GM18951 (cell line): ENCODE results near the gene HBEGF.

ENCODE experiments used
- POLR2A ChIP-seq: IDR thresholded peaks from 4 replicates; pipeline ENCODE4 v1.6.1; 2011; ENCODE audit warnings: mild to moderate bottlenecking; ENCODE audit not compliant: insufficient read length, insufficient read depth; ENCODE audit errors: extremely low read depth
- in situ Hi-C: fragments of 300-500 bp; cut with MboI; formaldehyde crosslinking; loops from one replicate; pipeline ENCODE4 v1.12.0; 2022; ENCODE audit warnings: low sequenced_read_pairs, mixed read lengths, inconsistent platforms; ENCODE audit not compliant: unreplicated experiment

The HBEGF gene

DNA sequence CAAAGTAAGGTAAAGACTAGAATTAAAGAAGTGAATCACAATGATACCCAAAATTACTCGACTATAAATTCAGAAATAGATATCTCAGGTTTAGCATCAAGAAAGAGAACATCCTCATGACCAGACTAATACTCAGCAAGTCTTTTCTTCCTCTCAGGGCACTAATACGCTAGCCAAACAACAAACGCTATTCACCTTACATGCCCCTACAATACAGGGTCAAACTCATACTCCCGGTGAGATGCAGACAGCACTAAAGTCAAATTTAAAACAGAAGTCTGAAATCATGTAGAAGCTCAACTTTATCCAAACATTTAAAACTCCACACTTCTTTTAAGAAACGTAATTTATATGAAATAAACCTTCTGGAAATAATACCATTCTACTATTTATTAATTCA lies 49.1 kb downstream of the HBEGF start:
- in situ Hi-C loops: no loop called here
- no peak for TF ChIP-seq POLR2A

DNA sequence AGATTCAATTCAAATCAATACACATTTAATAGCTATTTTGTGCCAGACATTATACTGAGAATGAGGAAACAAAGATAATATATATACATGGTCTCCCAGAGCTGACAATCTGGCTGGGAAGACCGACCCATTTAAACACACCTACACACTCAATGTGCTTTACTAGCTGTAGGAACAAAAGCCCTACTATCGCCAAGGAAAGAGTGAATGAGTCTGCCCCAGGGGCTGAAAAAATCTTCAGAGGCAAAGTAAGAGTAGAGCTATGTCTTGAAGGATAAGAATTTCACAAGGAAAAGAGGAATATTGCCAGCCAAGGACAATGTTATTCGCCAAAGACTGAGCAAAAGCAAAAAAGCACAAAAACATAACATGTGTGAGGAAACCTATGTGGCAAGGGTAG lies 50.1 kb downstream of the HBEGF start:
- no peak for TF ChIP-seq POLR2A
- in situ Hi-C loops: no loop called here

DNA sequence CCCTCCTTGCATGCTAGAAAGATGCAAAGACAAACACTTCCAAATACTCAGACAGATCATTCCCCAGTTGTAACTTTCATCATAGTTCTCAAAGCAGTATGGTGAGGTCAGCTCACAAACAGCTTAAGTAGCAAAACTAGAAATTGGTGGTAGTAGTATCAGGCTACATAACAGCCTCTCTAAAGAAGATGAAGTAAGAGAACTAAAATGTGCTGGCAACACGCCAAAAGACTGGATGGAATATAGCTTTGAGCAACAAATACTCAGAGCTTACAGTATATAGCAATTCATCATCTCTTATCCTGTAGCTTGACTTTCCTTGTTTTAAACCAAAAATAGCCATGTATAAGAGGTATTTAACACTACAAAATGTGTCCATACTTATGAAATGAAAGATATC lies 51.0 kb downstream of the HBEGF start:
- in situ Hi-C loops: no loop called here
- no peak for TF ChIP-seq POLR2A

DNA sequence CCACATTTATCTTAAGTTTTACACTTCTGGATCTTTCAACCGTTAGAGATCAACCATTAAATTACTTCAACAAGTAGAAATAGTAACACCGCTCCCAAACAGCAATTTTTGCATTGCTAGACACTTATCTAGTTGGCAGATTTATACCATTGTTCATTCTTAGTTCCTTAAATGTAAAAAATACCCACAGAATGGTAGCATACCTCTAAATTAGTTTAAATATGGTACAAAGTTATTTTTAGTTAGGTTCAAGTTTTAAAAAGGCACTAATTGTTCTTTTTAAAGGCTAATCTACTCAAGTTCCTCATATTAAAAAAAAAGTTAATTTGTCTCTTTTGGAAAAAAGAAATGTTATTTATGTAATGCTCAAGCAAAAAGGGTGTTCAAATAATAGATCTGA lies 51.6 kb downstream of the HBEGF start:
- in situ Hi-C loops: no loop called here
- TF ChIP-seq POLR2A: no peak

DNA sequence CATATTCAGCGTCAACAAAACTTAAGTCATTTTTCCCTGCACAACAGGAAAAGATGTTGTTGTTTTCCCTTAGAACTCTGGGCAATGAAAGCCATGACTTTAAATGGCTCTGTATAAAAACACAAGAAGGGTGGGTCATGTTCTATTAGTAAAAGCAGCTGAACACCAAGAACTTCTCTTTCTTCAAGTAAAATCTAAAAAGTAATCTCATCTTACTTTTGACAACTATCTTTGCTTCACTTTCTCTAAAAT lies 52.6 kb downstream of the HBEGF start:
- no peak for TF ChIP-seq POLR2A
- in situ Hi-C loops: no loop called here

DNA sequence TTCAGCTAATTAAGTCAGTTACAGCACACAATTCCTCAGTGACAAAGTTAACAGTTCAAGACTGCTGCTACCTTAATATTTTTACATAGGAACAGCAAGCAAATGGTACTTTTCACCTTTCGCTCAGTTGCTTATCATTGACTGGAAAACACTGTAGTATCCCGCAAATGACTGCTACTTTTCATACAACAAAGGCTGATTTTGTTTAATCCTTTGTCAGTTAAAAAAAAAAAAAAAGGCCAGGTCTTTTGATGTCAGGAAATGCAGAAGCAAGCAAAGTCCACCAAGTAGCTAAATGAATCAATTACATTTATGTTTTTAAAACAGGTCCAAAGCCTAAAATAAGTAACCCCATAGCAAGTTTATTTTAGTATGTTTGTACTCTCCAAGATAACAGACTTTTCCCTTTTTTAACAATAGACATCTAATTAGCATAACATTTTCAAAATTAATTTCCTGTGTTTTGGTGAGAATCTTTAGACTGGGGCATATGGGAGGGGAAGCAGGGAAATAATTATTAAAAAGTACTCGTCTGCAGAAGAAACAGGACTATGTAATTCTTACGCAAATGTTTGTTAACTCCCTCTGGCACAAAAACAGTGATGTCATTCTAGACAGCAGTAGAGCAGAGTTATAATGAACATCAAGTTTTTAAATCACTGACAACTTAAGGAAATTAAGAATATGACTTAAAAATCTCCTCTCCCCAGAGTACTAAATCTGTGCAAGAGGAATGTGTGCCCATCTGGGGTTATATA lies 53.1 kb downstream of the HBEGF start:
- TF ChIP-seq POLR2A: no peak
- in situ Hi-C loops: no loop called here

DNA sequence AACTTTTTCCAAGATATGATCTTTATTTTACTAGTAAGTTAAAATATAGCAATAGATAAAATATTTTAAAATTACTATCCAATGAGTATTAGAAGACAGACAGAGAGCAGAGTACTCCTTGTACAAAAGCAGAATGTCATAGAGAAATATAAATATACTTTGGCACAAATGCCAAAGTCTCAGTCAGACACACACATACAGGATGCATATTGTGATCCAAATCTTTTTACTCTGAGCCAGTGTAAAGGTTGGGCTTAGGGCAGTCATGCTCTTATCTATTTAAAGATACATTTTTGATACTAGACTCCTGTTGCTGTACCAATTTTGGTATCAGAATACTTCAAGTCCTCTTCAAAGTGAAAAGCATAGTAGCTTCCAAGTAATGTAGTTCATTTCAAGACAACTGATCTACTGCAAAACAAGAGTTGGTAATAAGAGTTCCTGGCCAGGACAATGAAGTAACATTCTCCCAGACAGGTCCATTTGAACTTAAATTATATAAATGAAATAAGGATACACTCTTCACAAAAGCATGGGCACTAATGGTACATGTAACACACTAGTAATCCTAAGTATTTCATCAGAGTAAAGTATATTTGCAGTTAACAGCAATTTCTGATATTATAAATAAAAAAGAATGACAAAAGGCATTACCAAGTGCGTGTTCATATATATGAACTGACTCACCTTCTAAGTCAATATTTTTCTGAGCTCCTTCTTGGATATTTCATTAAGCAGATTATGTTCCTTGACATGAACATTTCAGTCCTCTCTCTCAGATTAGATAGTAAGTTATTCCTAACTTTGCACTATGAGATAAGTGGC lies 54.0 kb downstream of the HBEGF start:
- no peak for TF ChIP-seq POLR2A
- in situ Hi-C loops: no loop called here

DNA sequence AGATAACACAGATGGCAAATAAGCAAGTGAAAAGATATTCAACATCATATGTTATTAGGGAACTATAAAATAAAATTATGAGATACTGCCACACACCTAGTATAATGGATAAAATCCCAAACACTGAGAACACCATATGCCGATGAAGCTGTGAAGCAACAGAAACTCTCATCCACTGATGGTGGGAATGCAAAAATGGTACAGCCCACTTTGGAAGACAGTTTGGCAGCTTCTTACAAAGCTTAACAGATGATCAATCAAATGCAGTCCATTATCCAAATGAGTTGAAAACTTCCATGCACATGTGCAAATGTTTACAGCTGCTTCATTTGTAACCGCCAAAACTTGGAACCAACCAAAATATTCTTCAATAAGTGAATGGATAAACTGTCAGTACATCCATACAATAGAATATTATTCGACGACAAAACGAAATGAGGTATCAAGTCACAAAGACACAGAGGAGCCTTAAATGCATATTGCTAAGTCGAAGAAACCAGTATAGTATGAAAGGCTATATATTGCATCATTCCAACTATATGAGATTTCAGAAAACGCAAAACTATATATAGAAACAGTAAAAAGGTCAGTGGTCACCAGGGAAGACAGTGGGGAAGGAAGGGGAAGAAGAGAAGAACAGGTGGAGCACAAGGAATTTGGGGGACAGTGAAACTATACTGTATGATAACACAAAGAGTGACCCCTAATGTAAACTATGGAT lies 58.4 kb downstream of the HBEGF start:
- TF ChIP-seq POLR2A: no peak
- in situ Hi-C loops: no loop called here

DNA sequence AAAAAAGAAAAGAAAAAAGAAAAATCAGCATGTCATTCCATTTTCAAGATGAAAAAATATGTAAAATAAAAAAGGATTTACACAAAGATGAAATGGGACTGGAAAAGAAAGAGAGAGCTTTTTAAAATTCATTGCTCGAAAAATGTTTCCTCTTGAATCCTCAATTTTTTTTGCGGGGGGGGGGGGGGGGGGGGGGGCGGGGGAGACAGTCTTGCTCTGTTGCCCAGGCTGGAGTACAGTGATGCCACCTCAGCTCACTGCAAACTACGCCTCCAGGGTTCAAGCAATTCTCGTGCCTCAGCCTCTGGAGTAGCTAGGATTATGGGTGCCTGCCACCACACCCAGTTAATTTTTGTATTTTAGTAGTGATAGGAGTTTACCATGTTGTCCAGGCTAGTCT lies 60.0 kb downstream of the HBEGF start:
- in situ Hi-C loops: no loop called here
- TF ChIP-seq POLR2A: no peak

DNA sequence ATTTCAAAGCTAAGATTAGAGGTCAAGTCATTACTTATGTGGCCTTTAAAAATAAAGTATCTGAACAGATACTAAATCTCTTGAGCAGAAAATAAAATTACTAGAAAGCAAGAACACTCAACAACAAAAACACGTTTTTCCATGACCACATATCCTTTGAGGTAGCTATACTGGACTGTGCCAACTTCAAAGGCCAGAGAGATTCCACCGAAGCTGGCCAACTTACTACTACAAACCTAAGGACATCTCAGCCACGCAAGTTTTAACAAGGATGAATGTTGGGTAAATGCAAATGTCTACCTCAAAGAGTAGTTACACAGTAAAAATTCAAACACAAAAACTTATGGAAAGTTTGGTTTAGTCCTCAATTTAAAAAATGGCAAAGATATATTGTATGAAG lies 62.4 kb downstream of the HBEGF start:
- TF ChIP-seq POLR2A: no peak
- in situ Hi-C loops: no loop called here
